Omental fat pad (tissue), 4 donors: ENCODE results near the gene WDR91. TPM values are rescaled to one million over a fixed set of nuclear protein-coding genes. Genes with fewer than 3 reads are reported as not detected.

ENCODE experiments used
- ATAC-seq: fragments of 150-250 bp; one replicate; pipeline ENCODE4 v1.9.1; 2016; ENCODE audit warnings: mild to moderate bottlenecking, moderate library complexity; ENCODE audit not compliant: low FRiP score
- DNase-seq: peaks from one replicate; pipeline ENCODE4 v3.0.0-alpha.2; 2019; ENCODE audit warnings: low spot score
- CTCF ChIP-seq, 3 donors: fragments of 450-650 bp; IDR thresholded peaks; one replicate each; pipeline ENCODE4 v1.5.1; 2016 to 2017; ENCODE audit warnings: antibody characterized with exemption in 3 of 3, mild to moderate bottlenecking in 3 of 3, moderate library complexity in 2 of 3
- total RNA-seq, 4 donors: library from RNA; depleted of rRNA; stranded (reverse); fragments of >200 nt; gene quantifications; one replicate each; pipeline ENCODE4 v1.1.0, GENCODE V29; 2016

The WDR91 gene
- total RNA-seq, 4 donors from 2014 or later, result 9.8 to 51.9 (median 10.3) TPM

GRCh38 chr7:135170274-135170997, 40.9 kb downstream of the WDR91 start, which contains the start of gene CYREN:
Gene CYREN (minus strand): TSS chr7:135170707. CDS start chr7:135168922, 1,785 bp downstream.
- peak in 1 of 3 donors; percentile 17 for TF ChIP-seq CTCF (IDR thresholded peaks at IDR 0.05)
- DNase-seq, result peak; percentile 79
- ATAC-seq, result peak; percentile 93

- DNase-seq (no peak), ATAC-seq (no peak)
- no peak for TF ChIP-seq CTCF (IDR thresholded peaks at IDR 0.05)
Measured at GRCh38 chr7:135169964-135170273, 41.4 kb downstream of the WDR91 start.

- peak in 1 of 3 donors; percentile 6 for TF ChIP-seq CTCF (IDR thresholded peaks at IDR 0.05)
- ATAC-seq (peak; percentile 63), DNase-seq (no peak)
Measured at GRCh38 chr7:135169141-135169963, 42.0 kb downstream of the WDR91 start.

- ATAC-seq (no peak), DNase-seq (no peak)
- TF ChIP-seq CTCF (IDR thresholded peaks at IDR 0.05), result no peak
Measured at GRCh38 chr7:135168489-135169140, 42.7 kb downstream of the WDR91 start.

- ATAC-seq, result no peak
- TF ChIP-seq CTCF (IDR thresholded peaks at IDR 0.05), result no peak
- DNase-seq, result no peak
Measured at GRCh38 chr7:135168001-135168400, 43.3 kb downstream of the WDR91 start.

GRCh38 chr7:135167365-135167917, 43.9 kb downstream of the WDR91 start:
- TF ChIP-seq CTCF (IDR thresholded peaks at IDR 0.05), result no peak
- no peak for ATAC-seq
- DNase-seq, result no peak
